ENCODE data around the gene SOX5.

DNA sequence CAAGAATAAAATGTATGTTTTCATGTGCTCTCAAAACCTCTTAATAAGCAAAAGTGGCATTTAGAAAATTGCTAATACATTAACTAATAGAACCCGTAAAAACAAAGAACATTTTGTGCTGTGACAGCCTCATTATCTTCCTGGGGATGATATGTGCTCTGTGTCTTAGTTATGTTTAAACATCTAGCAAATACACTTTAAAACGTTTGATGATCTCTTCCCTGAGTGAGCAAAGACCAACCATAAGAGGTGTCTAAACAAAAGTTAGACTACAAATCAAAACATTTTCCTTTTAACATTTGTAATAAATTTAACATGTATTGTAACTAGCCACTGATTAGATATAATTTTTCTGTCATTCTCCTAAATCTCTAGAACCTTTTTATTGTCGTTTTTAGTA, 95.8 kb downstream of the SOX5 start:
- TF ChIP-seq, protein P1, sequence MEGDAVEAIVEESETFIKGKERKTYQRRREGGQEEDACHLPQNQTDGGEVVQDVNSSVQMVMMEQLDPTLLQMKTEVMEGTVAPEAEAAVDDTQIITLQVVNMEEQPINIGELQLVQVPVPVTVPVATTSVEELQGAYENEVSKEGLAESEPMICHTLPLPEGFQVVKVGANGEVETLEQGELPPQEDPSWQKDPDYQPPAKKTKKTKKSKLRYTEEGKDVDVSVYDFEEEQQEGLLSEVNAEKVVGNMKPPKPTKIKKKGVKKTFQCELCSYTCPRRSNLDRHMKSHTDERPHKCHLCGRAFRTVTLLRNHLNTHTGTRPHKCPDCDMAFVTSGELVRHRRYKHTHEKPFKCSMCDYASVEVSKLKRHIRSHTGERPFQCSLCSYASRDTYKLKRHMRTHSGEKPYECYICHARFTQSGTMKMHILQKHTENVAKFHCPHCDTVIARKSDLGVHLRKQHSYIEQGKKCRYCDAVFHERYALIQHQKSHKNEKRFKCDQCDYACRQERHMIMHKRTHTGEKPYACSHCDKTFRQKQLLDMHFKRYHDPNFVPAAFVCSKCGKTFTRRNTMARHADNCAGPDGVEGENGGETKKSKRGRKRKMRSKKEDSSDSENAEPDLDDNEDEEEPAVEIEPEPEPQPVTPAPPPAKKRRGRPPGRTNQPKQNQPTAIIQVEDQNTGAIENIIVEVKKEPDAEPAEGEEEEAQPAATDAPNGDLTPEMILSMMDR (IDR thresholded peaks at IDR 0.05), result no peak
- no peak for TF ChIP-seq POLR2AphosphoS5 (IDR thresholded peaks at IDR 0.05)
- TF ChIP-seq POLR2A (IDR thresholded peaks at IDR 0.05), result no peak

Measured in breast epithelium (tissue), 3 donors.